K562 (cell line): ENCODE measurements around the gene DPP8. TPM values are rescaled to one million over a fixed set of nuclear protein-coding genes. Genes with fewer than 3 reads are reported as not detected.

ENCODE experiments used
- AFF4 ChIP-seq: sonication (generic); formaldehyde crosslinking; IDR thresholded peaks from 2 replicates; pipeline ENCODE4 v1.8.0; 2023; ENCODE audit warnings: mild to moderate bottlenecking, missing genetic modification reagents
- ARID4B ChIP-seq: sonication (generic); formaldehyde crosslinking; IDR thresholded peaks from 2 replicates; pipeline ENCODE4 v1.8.0; 2022; ENCODE audit warnings: mild to moderate bottlenecking, missing genetic modification reagents
- FIP1L1 ChIP-seq: fragments of 200-400 bp; formaldehyde crosslinking; IDR thresholded peaks from 2 replicates; pipeline ENCODE4 v1.6.1; 2018; ENCODE audit warnings: mild to moderate bottlenecking, low read depth, low read length; ENCODE audit not compliant: poor library complexity, severe bottlenecking
- HSF4 ChIP-seq: fragments of 250-450 bp; sonication (Bioruptor Pico); IDR thresholded peaks from 2 replicates; pipeline ENCODE4 v2.1.2; 2022; ENCODE audit warnings: mild to moderate bottlenecking, moderate library complexity, borderline replicate concordance
- MAX ChIP-seq: sonication (generic); formaldehyde crosslinking; IDR thresholded peaks from 2 replicates; pipeline ENCODE4 v1.9.0; 2022; ENCODE audit warnings: mild to moderate bottlenecking, missing genetic modification reagents
- MNT ChIP-seq, 2 experiments: fragments of 450-650 bp; conservative IDR thresholded peaks; 2 replicates each; pipeline ENCODE4 v1.6.1; 2017; ENCODE audit warnings: mild to moderate bottlenecking in 2 of 2, moderate library complexity in 2 of 2
- NCOA1 ChIP-seq: fragments of 450-650 bp; IDR thresholded peaks from 2 replicates; pipeline ENCODE4 v1.6.1; 2016; ENCODE audit warnings: low read depth
- RBM39 ChIP-seq: fragments of 200-400 bp; formaldehyde crosslinking; optimal IDR thresholded peaks from 2 replicates; pipeline ENCODE3; 2018; ENCODE audit warnings: low read depth, low read length
- TFE3 ChIP-seq: fragments of 450-650 bp; formaldehyde crosslinking; IDR thresholded peaks from 2 replicates; pipeline ENCODE4 v1.4.0; 2020; ENCODE audit warnings: mild to moderate bottlenecking, mixed read lengths
- ZBTB7A ChIP-seq: IDR thresholded peaks from 2 replicates; pipeline ENCODE4 v1.6.1; 2011; ENCODE audit warnings: low read depth, mild to moderate bottlenecking, low read length, moderate library complexity, borderline replicate concordance; ENCODE audit not compliant: control insufficient read depth
- ZNF584 ChIP-seq: fragments of 200-800 bp; sonication (Bioruptor generic); IDR thresholded peaks from 2 replicates; pipeline ENCODE4 v1.6.1; 2016; ENCODE audit warnings: low read depth, mild to moderate bottlenecking, missing genetic modification characterization, missing compliant biosample characterization
- polyA plus RNA-seq, 8 experiments: library from polyadenylated mRNA; depleted of rRNA in 4 of 8; stranded (reverse) in 5 of 8; unstranded in 3 of 8; fragments of >200 nt; fragmentation: Nextera tagmentation in 2 of 8; fragmentation: Illumina TruSeq in 1 of 8; extraction: Ambion mirVana in 2 of 8; extraction: Trizol in 1 of 8; gene quantifications; 2 replicates each; pipeline versions ENCODE4 v1.2.1 to v1.2.3, GENCODE V29; 2011 to 2014; ENCODE audit warnings: inconsistent platforms in 1 of 8, missing spikeins in 1 of 8
- total RNA-seq, 7 experiments: library from RNA; depleted of rRNA in 6 of 7; stranded (reverse); fragments of >200 nt in 6 of 7; fragmentation: Illumina TruSeq in 2 of 7; extraction: Trizol in 2 of 7; gene quantifications; 2 replicates each; pipeline versions ENCODE4 v1.2.1 to v1.2.3, GENCODE V29; 2011 to 2021; ENCODE audit warnings: low replicate concordance in 1 of 7

The DPP8 gene
- total and polyA plus RNA-seq, 9 of the 15 experiments (the other 6 are each of a cell fraction or from before 2014, with no cell fraction given) = 5.5 to 36.7 (median 20.7) TPM

- TF ChIP-seq NCOA1 (no peak), MNT (conservative IDR thresholded peaks at IDR 0.05) (0 out of 4 replicates have a peak, but pooled peaks of 1 of the 2 experiments have one; percentile 14), FIP1L1 (no peak), ZBTB7A (0 out of 2 replicates have a peak, but pooled peaks have one; percentile 64), HSF4 (CRISPR knock-in tag) (no peak), TFE3 (CRISPR knock-in tag) (no peak), AFF4 (CRISPR knock-in tag) (no peak), ARID4B (CRISPR knock-in tag) (0 out of 2 replicates have a peak, but pooled peaks have one; percentile 49), RBM39 (no peak), ZNF584 (CRISPR knock-in tag) (no peak), MAX (CRISPR knock-in tag) (peak; percentile 80)
Measured at GRCh38 chr15:65421360-65422215, 95.9 kb downstream of the DPP8 start (continued).
